ENCODE data around the gene NFE2L1. TPM values are rescaled to one million over a fixed set of nuclear protein-coding genes. Genes with fewer than 3 reads are reported as not detected.

NFE2L1 gene
- total and polyA plus RNA-seq, 9 of the 15 experiments (the other 6 are each of a cell fraction or from before 2014, with no cell fraction given): 2.0 to 68.6 (median 39.7) TPM

- peak; percentile 99 for TF ChIP-seq REST (IDR thresholded peaks at IDR 0.05; ENCODE audit: borderline replicate concordance)
- TF ChIP-seq REST (CRISPR knock-in tag; IDR thresholded peaks at IDR 0.05; ENCODE audit: low read depth): no peak
- TF ChIP-seq CBFB (CRISPR knock-in tag; IDR thresholded peaks at IDR 0.05): no peak
- TF ChIP-seq ZNF644 (tag; IDR thresholded peaks at IDR 0.05; ENCODE audit: low read depth): no peak
- no peak for TF ChIP-seq CBX5 (IDR thresholded peaks at IDR 0.05; ENCODE audit: borderline replicate concordance, low read depth)
- no peak for TF ChIP-seq ZNF347 (CRISPR knock-in tag; IDR thresholded peaks at IDR 0.05; ENCODE audit: low read depth)
- TF ChIP-seq MEF2D (tag; conservative IDR thresholded peaks at IDR 0.05; ENCODE audit: low read depth): no peak
- no peak for TF ChIP-seq ZNF212 (CRISPR knock-in tag; IDR thresholded peaks at IDR 0.05)
- no peak for TF ChIP-seq BRD4 (IDR thresholded peaks at IDR 0.05)
- TF ChIP-seq NELFE (IDR thresholded peaks at IDR 0.05; ENCODE audit: insufficient read depth, insufficient read length): no peak
- TF ChIP-seq NR4A1 (CRISPR knock-in tag; IDR thresholded peaks at IDR 0.05): no peak
- TF ChIP-seq NR4A1 (tag; IDR thresholded peaks at IDR 0.05): no peak
- TF ChIP-seq TCF7L2 (IDR thresholded peaks at IDR 0.05; ENCODE audit: low read depth, low read length): no peak
- TF ChIP-seq SMAD1 (IDR thresholded peaks at IDR 0.05; ENCODE audit: low read depth, low read length, partially characterized antibody): no peak
- no peak for TF ChIP-seq EHMT2 (IDR thresholded peaks at IDR 0.05)
- TF ChIP-seq SFPQ (IDR thresholded peaks at IDR 0.05; ENCODE audit: low read depth, low read length): no peak
- no peak for TF ChIP-seq RAD51 (IDR thresholded peaks at IDR 0.05; ENCODE audit: borderline replicate concordance, low read depth)
- TF ChIP-seq ZC3H8 (IDR thresholded peaks at IDR 0.05): no peak
- no peak for TF ChIP-seq CBX1 (IDR thresholded peaks at IDR 0.05; ENCODE audit: low read depth)
Measured at GRCh38 chr17:48026502-48027321, 21.4 kb upstream of the NFE2L1 start (continued).
